ENCODE results near the gene SP100.

Gene SP100

DNA sequence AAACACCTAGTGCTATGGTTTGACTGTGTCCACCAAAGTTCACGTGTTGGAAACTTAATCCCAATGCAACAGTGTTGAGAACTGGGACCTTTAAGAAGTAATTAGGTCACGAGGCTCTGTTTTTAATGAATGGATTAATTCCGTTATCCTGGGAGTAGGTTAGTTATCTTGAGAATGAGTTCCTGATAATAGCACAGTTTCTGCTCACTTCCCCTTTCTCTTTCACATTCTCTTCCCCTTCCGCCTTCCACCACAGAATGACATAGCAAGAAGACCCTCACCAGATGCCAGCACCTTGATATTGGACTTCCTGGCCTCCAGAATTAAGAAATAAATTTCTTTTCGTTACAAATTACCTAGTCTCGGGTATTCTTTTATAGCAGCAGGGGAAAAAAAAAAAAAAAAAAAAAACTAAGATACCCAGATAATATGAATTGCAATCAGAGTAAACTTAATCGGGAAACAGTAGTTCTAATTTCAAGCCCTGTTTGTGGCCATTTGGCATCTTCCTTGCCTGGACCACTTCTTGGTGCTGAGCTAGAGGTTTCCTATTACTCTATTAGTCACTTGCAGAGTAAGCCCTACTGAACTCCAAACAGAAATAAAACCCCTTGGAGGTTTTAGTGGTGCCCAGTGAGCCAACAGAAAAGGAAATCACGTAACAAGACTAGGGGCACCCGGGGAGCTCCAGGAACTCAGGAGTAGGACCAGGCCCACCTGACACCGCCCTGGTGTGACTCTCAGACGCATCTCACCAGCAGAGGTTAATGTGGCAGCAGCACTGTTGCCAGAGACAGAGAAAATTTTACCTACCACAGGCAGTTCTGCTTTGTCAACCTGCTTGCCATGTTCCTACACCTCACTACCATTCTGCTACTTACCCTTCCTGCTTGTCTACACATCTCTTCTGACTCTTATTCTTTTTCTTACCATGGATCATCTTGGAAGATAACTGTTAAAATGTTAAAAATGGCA, 149.1 kb downstream of the SP100 start:
- no peak for DNase-seq

DNA sequence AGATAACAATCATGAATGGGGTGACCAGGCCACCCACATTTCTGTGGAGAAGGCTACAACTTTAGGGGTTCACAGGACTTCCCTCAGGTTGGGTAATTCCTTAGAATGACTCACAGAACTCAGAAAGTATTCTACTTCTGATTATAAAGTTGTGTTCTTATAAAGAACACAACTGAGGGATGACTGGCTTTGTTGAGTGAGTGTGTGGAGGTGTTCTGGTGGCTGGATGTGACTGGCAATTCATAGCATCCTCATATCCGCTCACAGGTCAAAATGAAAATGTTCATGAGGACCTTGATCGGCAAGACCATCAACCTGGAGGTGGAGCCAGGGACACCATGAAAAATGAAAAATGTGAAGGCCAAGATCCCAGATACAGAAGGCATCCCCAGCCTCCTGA, 153.3 kb downstream of the SP100 start:
- DNase-seq, result no peak

DNA sequence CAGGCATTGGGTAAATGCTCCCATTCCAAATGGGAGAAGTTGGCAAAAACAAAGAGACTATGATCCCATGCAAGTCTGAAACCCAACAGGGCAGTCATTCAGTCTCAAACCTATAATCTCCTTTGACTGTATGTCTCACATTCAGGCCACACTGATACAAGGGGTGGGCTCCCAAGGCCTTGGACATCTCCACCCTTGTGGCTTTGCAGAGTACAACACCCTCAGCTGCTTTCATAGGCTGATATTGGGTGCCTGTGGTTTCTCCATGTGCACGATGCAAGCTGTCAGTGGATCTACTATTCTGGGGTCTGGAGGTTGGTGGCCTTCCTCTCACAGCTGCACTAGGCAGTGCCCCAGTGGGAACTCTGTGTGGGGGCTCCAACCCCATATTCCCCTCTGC, 155.0 kb downstream of the SP100 start:
- no peak for DNase-seq

DNA sequence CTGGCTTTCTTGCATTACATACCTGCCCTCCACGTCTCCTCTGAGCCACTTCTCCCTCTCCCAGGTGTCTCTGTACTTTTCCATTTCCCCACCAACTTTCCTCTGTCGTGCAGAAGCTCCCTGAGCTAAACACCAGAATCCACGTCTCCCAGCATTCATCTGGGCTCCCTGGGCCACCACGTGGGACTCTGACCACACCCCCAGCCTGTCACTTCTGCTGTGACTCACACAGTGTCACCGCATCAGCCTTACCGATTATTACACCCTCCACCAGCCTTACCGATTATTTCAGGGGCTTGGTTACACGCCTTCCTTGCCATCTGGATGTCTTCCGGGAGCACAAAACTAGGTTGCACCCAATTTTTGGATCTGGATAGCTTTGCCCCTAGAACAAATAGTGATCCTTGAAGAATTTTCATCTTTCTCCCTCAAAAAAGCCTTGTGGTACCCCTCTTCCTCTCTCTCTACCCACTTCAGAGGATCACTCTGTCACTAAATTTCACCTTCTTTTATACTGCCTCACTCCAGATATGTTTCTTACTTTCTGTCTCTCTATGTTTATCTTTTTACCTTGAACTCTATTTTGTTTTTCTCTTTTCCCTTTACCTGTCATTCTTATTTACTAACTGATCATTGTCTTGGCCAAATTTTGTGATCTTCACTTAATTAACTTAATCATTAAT, 159.8 kb downstream of the SP100 start:
- DNase-seq, result peak in 1 of 2 donors; percentile 40

DNA sequence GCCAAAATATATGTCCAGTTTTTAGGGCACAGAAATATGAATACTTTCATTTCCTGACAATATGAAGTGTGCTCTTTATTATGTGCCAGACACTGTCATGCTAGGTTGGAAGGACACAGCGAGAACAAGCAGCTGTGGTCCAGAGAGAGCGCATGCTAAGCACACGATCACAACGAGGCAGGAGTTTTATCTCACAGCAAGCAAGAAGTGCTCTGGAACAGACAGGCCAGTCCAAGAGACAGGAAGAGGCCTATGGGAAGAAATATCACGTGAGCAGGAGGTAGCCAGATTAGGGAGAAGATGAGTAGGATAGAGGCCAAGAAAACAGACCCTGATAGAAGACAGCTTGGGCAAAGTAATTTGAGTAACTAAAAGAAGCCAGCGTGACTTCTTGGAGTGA, 161.1 kb downstream of the SP100 start:
- DNase-seq, result no peak

DNA sequence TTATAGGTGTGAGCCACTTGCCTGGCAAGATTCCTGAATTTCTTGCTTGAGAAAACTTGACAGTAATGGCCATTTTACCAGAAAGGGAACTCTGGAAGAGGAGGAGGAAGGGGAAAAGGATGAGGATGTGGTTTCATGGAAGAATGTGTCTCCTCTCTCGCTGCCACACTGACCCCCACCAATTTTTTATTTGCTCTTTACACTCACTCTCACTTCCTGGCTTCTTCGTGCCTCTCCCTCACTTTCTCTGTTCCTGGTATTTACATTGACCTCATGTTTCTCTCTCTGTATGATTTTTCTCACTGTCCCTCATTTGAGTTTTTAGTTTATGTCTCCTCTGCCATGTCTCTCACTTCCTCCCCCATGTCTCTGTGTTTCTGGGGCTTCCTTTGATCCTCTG, 162.1 kb downstream of the SP100 start:
- no peak for DNase-seq

DNA sequence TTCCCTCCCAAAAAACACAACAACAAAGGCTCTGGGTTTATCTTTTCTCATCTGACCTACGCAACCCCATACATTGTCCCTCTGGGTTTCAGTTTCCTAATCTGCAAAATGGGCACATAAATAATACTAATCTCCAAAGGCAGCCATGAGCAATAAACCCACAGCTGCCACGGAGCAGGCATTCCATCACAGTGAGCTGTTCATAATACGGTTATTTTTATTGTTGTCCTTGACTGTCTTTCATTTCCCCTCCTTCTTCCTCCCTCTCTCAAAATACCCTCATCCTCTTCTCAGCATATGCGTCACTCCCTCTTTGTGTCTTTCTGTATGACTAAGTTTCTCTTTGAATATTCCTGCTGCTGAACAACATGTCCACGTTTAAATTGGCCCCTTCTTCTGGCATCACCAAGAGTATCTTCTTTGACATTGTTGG, 166.9 kb downstream of the SP100 start:
- DNase-seq, result no peak

DNA sequence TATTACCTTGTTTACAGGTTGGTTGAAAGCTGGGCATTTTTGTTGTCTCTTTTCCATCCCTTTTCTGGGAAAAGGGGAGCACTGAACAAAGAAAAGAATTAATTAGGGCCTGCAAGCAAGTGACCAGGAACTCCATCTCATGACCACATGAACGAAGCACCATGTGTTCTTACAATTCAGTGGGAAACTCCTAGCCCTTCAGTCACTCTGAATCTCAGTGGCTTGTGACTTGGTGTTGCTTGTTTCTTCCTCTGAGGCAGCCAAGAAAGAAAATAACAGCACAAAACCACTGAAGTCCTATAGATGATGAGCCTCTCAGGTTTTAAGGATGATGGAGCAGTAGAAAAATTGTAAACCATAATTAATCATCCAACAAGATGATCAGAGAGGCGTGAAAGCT, 167.6 kb downstream of the SP100 start:
- DNase-seq, result no peak

DNA sequence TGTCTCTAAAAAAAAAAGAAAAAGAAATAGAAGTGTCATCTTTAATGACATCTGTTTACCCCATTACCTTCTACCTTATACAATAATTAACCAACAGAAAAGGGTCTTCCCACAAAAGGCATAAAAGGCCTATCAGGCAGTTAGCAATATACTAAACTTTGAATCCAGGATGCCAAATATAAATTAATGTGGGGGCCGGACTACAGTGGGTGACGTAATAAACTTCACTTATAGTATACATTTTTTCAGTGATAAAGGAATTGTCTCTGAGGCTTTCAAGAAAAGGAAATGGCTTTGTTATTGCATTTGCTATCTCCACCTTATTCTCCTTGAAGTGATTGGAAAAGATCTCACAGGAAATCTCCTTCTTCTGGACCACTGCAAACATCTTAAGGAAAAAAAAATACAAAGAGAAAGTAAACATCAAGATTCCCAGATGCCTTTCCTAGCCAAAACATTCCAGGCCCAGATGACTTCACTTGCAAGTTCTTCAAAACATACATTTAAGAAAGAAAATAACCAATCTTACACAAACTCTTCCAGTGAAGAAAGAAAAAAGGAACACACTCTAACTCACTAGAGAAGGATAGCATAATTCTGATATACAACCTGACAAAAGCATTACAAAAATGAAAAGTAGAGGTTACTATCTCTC, 170.5 kb downstream of the SP100 start:
- DNase-seq, result no peak

DNA sequence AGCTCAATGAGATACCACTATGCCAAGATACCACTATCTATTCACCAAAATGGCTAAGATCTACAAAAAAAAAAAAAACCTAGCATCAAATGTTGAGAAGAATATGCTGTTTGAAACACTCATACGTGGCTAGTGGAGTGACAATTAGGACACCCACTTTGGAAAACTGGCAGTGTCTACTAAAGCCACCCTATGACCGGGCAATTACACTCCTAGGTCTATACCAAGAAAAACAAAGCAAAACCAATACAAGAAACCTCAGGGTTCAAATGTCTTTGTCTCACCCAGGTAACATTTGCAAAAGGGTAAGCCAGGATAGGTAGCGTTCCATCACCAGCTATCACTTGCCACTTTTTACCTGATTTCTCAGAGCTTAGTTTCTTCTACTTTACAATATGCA, 173.0 kb downstream of the SP100 start:
- no peak for DNase-seq

DNA sequence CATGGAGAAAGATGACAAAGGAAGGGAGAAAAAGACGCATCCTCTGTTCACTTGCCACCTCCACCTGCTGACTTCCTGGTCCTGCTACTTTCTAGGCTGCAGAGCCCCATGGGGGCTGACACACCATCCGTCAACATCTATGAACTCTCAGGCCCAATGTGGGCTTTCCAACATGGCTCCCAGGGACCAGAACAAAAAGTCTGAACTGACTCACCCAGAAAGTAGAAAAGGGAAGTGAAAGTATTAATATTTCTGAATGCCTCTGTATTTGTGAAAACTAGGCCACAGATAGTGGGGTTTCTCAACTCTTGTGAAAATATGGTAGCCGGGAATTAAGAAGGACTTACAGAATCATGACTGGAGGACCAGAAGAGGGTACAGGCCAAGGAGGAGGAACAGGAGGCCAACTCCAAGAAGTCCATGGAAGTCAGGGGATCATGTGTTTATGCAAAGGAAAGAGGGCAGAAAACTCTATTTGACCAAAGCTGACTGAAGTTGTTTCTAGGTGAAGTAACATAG, 173.6 kb downstream of the SP100 start:
- DNase-seq, result no peak

DNA sequence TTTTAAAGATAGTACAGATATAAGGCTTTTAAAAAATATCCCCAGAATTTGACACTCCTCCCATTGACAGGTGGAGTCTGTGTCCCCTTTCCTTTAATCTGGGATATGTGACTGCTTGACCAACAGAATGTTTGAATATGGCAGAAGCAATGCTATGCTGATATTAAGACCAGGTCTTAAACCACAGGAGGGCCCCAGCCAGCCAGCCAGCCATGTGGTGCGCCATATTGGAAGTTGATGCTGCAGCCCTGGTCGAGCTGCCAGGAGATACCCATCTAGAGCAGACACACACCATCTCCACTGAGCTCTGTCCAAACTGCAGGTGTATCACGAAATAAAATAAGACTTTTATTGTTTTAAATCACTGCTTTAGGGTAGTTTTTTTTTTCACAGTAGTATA, 174.3 kb downstream of the SP100 start:
- DNase-seq, result no peak

DNA sequence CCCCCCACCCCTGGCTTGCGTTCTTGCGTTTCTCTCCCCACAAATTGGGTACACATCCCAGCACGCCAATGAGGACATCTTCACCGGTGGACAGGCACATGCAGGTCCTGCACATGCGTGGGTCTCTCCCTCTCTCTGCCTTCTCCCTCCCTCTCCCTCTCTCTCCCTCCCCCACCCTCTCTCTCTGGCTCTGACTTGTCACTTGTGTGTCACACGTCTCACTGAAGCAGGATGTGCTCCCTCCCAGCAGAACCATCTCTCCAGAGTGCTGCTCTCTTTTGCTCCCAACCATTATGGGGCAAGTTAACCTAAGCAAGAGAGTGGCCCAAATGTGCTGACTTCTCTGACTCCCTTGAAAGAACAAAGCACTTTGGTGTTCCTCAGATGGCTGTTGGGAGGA, 175.8 kb downstream of the SP100 start:
- DNase-seq, result no peak

DNA sequence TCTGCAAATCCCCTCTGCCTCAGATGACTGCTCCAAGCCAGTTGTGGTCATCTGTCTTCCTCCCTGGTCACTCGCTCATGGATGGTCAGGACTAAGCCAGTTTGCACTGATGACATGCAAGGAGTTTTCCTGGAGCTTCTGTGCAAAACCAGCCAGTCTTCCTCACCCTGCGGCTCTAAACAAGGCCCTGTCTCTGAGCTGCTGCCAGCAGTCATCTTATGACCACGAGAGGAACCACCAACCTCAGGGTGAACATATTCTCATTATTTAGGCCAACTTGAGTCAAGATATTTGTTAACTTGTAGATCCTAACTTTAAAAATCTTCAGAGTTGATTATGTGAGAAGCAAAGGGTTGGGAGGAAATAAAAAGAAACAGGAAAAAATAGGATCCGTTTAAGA, 176.8 kb downstream of the SP100 start:
- no peak for DNase-seq

Data from stimulated activated CD4-positive, alpha-beta T cell treated with anti-CD3 and anti-CD28 coated beads, Interleukin-2, amount 100 ng/mL, for 48 hours (primary cell).